Caki2 (cell line): Measurements from ENCODE around the gene ATP13A5. TPM values are rescaled to one million over a fixed set of nuclear protein-coding genes. Genes with fewer than 3 reads are reported as not detected.

Source experiments
- DNase-seq: peaks from one replicate; pipeline ENCODE4 v3.0.0-alpha.2; 2015; ENCODE audit warnings: low read depth
- in situ Hi-C: cut with HindIII; loops from 2 replicates; pipeline ENCODE4 v1.10.0; 2016; ENCODE audit warnings: low sequenced_read_pairs, low pct_unique_long_range_greater_than_20kb, mixed read lengths
- total RNA-seq: library from RNA; depleted of rRNA; stranded (reverse); fragments of >200 nt; shearing (Covaris generic); gene quantifications from 2 replicates; pipeline ENCODE4 v1.2.3, GENCODE V29; 2014; ENCODE audit warnings: low replicate concordance

ATP13A5 gene
- total RNA-seq, 1 experiment from 2014 or later = not detected

DNA sequence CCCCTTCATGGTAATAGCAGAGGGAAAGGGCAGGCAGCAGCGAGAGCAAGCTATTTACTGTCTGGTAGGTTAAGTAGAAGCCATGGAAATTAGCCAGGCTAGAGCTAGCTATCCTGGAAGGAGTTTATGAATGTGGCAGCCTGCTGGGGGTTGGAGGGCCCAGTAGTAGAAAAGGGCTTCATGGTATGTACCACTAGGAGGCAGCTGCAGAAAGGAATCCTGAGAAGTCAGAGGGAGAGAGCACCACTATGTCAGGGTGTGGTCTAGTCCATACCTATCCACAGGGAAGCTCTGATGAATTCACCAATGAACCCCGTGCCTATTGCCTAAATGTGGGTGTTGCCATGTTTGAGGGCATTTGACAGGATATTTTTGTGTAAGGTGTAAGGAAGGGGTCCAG, 82.6 kb downstream of the ATP13A5 start:
- no peak for DNase-seq
- in situ Hi-C loops = no loop called here

GRCh38 chr3:193292386-193292785, 86.2 kb downstream of the ATP13A5 start:
- in situ Hi-C loops = no loop called here
- DNase-seq = no peak

DNA sequence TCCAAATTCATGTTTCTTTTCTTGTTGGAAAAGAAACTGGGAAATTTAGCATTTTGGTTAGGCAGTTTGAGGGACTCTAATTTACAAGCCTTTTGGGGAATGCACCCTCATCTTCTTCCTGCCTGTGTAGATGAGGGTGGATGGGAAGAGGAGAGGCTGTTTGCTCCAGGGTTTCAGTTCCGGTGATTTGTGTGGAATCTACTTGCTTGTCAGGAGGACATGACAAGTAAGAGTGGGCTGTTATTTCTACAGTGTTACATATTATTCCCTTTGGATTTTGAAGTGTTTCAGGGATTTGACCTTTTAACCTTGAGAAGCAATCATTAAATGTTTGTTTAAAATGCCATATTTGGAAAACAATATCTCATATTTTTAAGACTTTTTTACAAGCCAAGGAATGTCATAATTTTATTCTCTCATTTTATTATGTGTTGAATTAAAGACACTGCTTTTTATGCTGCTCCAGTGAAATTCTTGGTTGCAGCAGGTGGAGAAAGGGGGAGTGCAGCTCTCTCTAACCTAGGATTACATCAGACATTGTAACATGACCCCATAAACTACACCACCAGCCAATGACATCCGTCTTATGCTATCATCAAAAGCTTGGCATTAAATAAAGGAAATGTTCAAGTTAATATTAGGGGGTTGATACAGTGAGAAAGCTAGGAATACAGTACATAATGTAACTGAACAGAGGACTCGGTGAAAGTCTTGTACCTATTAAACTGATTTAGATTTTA, 107.3 kb downstream of the ATP13A5 start:
- no peak for DNase-seq
- in situ Hi-C loops = no loop called here

DNA sequence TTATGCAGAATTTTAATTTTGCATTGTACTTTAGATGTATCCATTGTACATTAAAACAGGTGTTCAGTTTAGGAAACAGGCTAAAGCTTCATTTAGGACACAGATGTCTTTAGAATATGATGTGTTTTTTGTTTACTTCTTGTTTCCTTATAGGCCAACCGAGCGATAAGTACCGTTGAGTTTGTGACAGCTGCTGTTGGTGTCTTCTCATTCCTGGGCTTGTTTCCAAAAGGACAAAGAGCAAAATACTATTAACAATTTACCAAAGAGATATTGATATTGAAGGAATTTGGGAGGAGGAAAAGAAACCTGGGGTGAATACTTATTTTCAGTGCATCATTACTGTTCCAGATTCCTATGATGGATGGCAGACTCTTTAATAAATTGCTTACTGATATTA, 108.1 kb downstream of the ATP13A5 start:
- no peak for DNase-seq
- in situ Hi-C loops = no loop called here

GRCh38 chr3:193269343-193270028, 109.1 kb downstream of the ATP13A5 start:
- DNase-seq = no peak
- in situ Hi-C loops = no loop called here

DNA sequence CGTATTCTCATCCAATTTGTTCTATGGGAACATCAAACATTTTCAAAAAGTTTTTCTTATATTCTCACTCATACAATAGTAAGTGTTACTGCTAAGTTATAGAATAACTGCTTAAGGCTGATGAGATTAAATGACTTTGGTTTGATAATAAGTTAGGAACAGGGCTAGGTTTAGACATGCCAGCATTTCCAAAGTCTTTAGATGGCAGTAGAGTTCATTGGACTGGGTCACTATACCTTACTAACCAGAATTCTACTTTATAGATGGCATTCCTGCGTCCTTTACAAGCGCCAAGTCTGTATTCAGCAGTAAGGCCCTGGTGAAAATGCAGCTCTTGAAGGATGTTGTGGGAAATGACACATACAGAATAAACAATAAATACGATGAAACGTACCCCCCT, 115.8 kb downstream of the ATP13A5 start:
- in situ Hi-C loops = no loop called here
- no peak for DNase-seq

GRCh38 chr3:193261970-193262369, 116.6 kb downstream of the ATP13A5 start:
- in situ Hi-C loops = no loop called here
- DNase-seq = no peak

GRCh38 chr3:193253986-193254660, 124.4 kb downstream of the ATP13A5 start:
- no peak for DNase-seq
- in situ Hi-C loops = no loop called here

GRCh38 chr3:193250492-193250891, 128.1 kb downstream of the ATP13A5 start:
- in situ Hi-C loops = no loop called here
- no peak for DNase-seq

DNA sequence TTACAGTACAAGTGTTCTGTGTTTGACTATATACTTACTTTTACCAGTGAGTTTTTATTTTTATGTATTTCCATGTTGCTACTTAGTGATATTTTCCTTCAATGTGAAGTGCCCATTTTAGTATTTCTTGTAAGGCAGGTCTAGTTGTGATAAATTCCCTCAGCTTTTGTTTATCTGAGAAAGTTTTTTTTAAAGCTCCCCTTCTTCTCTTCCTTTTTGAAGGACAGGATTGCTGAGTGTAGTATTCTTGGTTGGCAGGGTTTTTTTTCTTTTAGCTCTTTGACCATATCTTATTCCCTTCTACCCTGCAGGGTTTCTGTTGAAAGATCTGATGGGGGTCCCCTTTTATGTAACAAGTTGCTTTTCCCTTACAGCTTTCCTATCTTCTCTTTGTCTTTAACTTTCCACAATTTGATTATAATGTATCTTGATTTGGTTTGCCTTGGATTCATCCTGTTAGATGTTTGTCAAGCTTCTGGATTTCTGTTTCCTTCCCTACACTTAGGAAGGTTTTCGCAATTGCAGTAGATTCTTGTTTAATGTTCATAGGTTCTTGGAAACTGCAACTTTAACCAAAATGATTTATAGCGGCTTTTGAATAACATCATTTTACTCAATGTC, 129.6 kb downstream of the ATP13A5 start:
- DNase-seq = no peak
- in situ Hi-C loops = no loop called here

- no peak for DNase-seq
- in situ Hi-C loops = no loop called here
These were observed 135.0 kb downstream of the ATP13A5 start for GRCh38 chr3:193243571-193243970.

DNA sequence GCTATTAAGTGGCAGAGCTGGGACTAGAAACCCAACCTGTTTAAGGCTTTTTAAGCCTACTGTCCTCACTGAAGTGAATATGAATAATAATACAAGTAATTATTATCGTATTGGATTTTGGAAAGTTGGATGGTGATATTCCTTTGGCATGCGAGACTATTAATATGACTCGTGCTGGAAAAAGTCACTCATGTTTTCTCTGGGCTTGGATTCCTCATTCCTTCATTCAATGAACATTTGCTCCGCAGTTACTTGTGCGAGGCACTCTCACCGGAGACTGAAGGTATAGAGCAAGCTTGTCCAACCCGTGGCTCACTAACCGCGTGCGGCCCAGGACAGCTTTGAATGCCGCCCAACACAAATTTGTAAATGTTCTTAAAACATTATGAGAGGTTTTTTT, 136.8 kb downstream of the ATP13A5 start:
- DNase-seq = no peak
- in situ Hi-C loops = no loop called here

GRCh38 chr3:193240850-193241706, 137.5 kb downstream of the ATP13A5 start, which contains the start of gene PLAAT1:
Gene PLAAT1 (plus strand): TSS chr3:193241222. CDS start chr3:193255651, 14,429 bp downstream.
- in situ Hi-C loops = no loop called here
- peak; percentile 77 for DNase-seq

DNA sequence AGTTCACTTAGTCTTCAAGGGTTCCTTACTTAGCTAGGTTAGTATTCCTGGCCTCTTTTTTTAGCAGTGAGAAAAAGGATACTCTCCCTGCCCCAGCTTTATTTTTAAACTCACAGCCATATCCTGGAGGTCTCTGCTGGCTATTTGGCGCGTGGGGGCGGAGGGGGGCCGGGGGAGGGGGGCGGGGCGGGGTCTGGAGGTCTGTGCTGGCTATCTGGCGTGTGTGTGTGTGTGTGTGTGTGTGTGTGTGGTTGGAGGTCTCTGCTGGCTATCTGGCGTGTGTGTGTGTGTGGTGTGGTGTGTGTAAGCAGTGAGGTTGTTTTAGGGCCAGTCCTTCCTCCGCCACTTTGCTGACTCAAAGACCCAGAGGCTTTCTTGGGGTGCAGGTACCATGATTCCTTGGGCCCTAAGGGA, 138.1 kb downstream of the ATP13A5 start:
- in situ Hi-C loops = no loop called here
- no peak for DNase-seq

GRCh38 chr3:193237030-193237429, 141.5 kb downstream of the ATP13A5 start:
- in situ Hi-C loops = no loop called here
- DNase-seq = no peak

DNA sequence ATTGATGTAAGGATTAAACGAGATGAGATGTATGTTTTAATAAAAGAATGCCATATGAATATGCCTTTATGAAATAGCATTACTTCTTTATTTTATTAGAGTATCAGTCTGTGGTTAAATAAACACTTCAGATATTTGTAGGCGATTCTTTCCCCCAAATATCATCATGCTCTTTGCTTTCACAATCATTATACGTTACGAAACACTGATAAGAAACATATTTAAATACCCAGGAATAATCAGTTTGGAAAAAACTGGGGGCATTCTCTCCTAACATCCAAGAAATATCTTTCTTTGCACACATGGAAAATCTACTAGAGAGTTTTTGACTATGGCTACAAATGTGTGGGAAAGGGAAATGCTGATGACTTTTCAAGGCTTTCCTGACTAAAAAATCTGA, 142.0 kb downstream of the ATP13A5 start:
- in situ Hi-C loops = no loop called here

DNA sequence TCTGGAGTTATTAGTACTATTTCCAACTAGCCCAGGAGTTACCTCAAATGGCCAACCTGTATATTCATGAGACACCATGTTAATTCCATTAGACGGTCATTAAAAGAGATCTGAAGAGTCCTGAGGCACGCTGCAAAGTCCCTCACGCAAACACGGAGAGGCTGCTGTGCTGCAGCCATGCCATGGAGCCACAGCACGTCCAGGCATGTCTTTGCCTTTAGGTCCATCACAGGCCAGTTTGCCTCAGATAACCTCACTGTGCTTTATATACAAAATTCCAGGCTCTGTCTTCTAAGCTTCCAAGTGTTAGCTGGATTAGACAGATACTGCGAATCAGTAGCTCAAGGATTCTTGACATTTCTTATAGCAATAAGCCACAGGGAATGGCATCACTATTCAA, 147.4 kb downstream of the ATP13A5 start:
- in situ Hi-C loops = no loop called here
- no peak for DNase-seq

More for the DNA sequence above, 142.0 kb downstream of the ATP13A5 start:
- no peak for DNase-seq

GRCh38 chr3:193230610-193231009, 147.9 kb downstream of the ATP13A5 start:
- in situ Hi-C loops = no loop called here
- no peak for DNase-seq
